Measurements from ENCODE around the gene MAGI2.

The MAGI2 gene

GRCh38 chr7:78151229-78151628 lies 1302.2 kb downstream of the MAGI2 start:
- no peak for DNase-seq

- DNase-seq, result no peak
These were observed 1303.7 kb downstream of the MAGI2 start for GRCh38 chr7:78149787-78150186.

GRCh38 chr7:78148166-78148894 lies 1305.1 kb downstream of the MAGI2 start:
- no peak for DNase-seq

GRCh38 chr7:78146546-78146945 lies 1306.9 kb downstream of the MAGI2 start:
- no peak for DNase-seq

- DNase-seq, result no peak
These were observed 1309.8 kb downstream of the MAGI2 start for GRCh38 chr7:78143661-78144060.

GRCh38 chr7:78141522-78142281 lies 1311.8 kb downstream of the MAGI2 start:
- no peak for DNase-seq

GRCh38 chr7:78140109-78140508 lies 1313.4 kb downstream of the MAGI2 start:
- no peak for DNase-seq

- DNase-seq, result no peak
These were observed 1314.1 kb downstream of the MAGI2 start for GRCh38 chr7:78139335-78139734.

GRCh38 chr7:78134774-78135173 lies 1318.7 kb downstream of the MAGI2 start:
- no peak for DNase-seq

- DNase-seq, result no peak
These were observed 1319.2 kb downstream of the MAGI2 start for GRCh38 chr7:78134256-78134655.

GRCh38 chr7:78130446-78131215 lies 1322.8 kb downstream of the MAGI2 start:
- no peak for DNase-seq

- DNase-seq, result no peak
These were observed 1323.6 kb downstream of the MAGI2 start for GRCh38 chr7:78129865-78130264.

- no peak for DNase-seq
These were observed 1326.5 kb downstream of the MAGI2 start for GRCh38 chr7:78127009-78127408.

GRCh38 chr7:78125884-78126283 lies 1327.6 kb downstream of the MAGI2 start:
- no peak for DNase-seq

GRCh38 chr7:78124216-78124615 lies 1329.3 kb downstream of the MAGI2 start:
- no peak for DNase-seq

GRCh38 chr7:78121888-78122287 lies 1331.6 kb downstream of the MAGI2 start:
- DNase-seq, result no peak

- DNase-seq, result no peak
These were observed 1335.0 kb downstream of the MAGI2 start for GRCh38 chr7:78118470-78118869.

GRCh38 chr7:78115876-78116275 lies 1337.6 kb downstream of the MAGI2 start:
- DNase-seq, result no peak

GRCh38 chr7:78114993-78115392 lies 1338.5 kb downstream of the MAGI2 start:
- no peak for DNase-seq

- DNase-seq, result no peak
These were observed 1341.0 kb downstream of the MAGI2 start for GRCh38 chr7:78112488-78112887.

- DNase-seq, result no peak
These were observed 1342.1 kb downstream of the MAGI2 start for GRCh38 chr7:78111386-78111785.

- DNase-seq, result no peak
These were observed 1350.0 kb downstream of the MAGI2 start for GRCh38 chr7:78103475-78103874.

- no peak for DNase-seq
These were observed 1352.4 kb downstream of the MAGI2 start for GRCh38 chr7:78101076-78101475.

Data from activated naive CD4-positive, alpha-beta T cell treated with Interleukin-2 at 50 U/mL for 16 hours (primary cell).